ENCODE results near the gene SLC16A9. TPM values are rescaled to one million over a fixed set of nuclear protein-coding genes. Genes with fewer than 3 reads are reported as not detected.

SLC16A9 gene
- total RNA-seq, 4 donors from 2014 or later, result 0.33 to 0.86 (median 0.45) TPM; not detected in 1

DNA sequence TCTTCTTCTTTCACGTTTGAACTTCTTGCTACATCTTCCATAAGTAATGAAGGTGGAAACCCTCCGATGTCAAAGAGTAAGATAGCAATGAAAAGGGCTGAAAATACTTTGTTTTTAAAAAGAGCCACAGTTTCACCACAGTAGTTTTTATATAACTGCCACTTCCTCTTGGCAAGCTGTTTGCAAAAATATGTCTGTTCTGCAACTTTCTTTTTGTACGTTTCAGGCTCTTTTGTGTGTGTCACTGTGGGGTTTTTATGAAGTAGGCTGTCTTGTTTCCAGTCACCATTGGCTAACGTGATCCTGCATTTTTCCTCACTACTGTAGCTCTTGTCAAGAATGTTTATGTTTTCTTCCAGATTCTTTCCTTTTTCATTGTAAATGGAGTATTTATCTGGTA lies 55.6 kb downstream of the SLC16A9 start:
- Histone ChIP-seq H3K4me3 (no peak overlapping the region), H3K27ac (replicated peaks in 1 of 4) (no peak overlapping the region), H3K9me3 (no peaks in the 10 kb centered on the region), H3K27me3 (no peaks in the 10 kb centered on the region), H3K4me1 (peaks cover 0 to 1% (median under 1%) of the 10 kb centered on the region in 4 donors), H3K36me3 (no peaks in the 10 kb centered on the region)
- intact Hi-C loops (cut with DNase I), result no loop called here
- no peak for DNase-seq (ENCODE audit: extremely low spot score)
- 65% methylated on average over 4 of the region's 4 CpGs for WGBS
- TF ChIP-seq POLR2A (IDR thresholded peaks at IDR 0.05; ENCODE audit: low read depth), result no peak
- TF ChIP-seq EP300 (IDR thresholded peaks at IDR 0.05), result no peak
- TF ChIP-seq POLR2AphosphoS5 (IDR thresholded peaks at IDR 0.05), result no peak
- TF ChIP-seq, protein P1, sequence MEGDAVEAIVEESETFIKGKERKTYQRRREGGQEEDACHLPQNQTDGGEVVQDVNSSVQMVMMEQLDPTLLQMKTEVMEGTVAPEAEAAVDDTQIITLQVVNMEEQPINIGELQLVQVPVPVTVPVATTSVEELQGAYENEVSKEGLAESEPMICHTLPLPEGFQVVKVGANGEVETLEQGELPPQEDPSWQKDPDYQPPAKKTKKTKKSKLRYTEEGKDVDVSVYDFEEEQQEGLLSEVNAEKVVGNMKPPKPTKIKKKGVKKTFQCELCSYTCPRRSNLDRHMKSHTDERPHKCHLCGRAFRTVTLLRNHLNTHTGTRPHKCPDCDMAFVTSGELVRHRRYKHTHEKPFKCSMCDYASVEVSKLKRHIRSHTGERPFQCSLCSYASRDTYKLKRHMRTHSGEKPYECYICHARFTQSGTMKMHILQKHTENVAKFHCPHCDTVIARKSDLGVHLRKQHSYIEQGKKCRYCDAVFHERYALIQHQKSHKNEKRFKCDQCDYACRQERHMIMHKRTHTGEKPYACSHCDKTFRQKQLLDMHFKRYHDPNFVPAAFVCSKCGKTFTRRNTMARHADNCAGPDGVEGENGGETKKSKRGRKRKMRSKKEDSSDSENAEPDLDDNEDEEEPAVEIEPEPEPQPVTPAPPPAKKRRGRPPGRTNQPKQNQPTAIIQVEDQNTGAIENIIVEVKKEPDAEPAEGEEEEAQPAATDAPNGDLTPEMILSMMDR (IDR thresholded peaks at IDR 0.05), result no peak

DNA sequence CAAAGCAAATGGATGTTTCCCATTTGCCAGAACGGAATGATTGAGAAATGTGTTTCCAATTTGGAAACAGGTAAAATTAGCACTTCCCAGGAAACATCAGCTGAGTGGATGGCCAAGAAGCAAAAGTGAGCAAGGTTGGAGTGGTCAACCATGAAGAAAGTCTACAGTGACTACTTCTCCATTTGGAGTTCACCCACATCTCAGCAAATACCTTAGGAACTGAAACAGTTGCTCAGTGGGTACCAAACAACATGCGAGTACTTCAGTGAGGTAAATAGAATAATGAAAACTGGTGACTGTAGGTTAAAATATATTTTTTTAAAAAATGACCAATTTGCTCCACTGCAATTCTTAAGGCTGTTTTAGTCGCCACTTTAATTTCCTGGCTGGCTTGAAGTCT lies 57.7 kb downstream of the SLC16A9 start:
- Histone ChIP-seq H3K9me3 (no peaks in the 10 kb centered on the region), H3K27ac (replicated peaks in 1 of 4) (no peak overlapping the region), H3K4me3 (no peak overlapping the region), H3K27me3 (no peaks in the 10 kb centered on the region), H3K36me3 (no peaks in the 10 kb centered on the region), H3K4me1 (peaks cover 0 to 8% (median 3%) of the 10 kb centered on the region in 4 donors)
- 90% methylated on average over 3 of the region's 3 CpGs for WGBS
- no peak for DNase-seq (ENCODE audit: extremely low spot score)
- intact Hi-C loops (cut with DNase I), result no loop called here
- no peak for TF ChIP-seq EP300 (IDR thresholded peaks at IDR 0.05)
- TF ChIP-seq POLR2A (IDR thresholded peaks at IDR 0.05; ENCODE audit: low read depth), result no peak
- TF ChIP-seq, protein P1 (IDR thresholded peaks at IDR 0.05), result no peak
- TF ChIP-seq POLR2AphosphoS5 (IDR thresholded peaks at IDR 0.05), result no peak

DNA sequence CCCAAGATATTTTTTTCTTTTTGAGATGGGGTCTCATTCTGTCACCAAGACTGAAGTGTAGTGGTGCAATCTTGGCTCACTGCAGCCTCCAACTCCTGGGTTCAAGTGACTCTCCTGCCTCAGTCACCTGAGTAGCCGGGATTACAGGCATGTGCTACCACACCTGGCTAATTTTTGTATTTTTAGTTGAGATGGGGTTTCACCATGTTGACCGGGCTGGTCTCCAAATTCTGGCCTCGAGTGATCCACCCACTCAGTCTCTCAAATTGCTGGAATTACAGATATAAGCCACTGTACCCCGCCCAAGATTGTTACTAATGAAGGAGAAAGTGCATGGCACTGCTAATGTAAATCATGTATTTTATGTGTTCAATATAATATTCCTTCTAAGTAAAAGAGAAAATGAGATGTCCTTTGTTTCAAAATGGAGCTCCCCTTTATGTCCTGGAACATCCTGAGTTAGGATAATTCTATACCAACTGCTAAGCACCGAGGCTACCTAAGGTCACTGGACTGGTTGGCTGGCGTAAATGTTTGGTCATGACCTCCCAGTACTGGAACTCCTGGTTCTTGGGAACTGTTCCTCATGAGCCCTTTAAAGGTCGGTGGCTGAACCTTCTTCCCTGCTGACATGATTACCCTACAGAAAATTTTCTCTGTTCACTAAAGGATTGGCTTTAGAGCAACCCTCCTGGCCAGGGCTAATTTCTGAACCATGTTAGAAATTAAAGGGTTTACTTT lies 59.9 kb downstream of the SLC16A9 start:
- peaks cover 0 to 8% (median 3%) of the 10 kb centered on the region in 4 donors for H3K4me1 ChIP-seq
- no peak overlapping the region for H3K4me3 ChIP-seq
- peaks cover 0 to 12% (median 2%) of the 10 kb centered on the region in 4 donors for H3K9me3 ChIP-seq
- intact Hi-C loops (cut with DNase I), result no loop called here
- DNase-seq (ENCODE audit: extremely low spot score), result no peak
- H3K27ac ChIP-seq (replicated peaks in 1 of 4), result no peak overlapping the region
- no peaks in the 10 kb centered on the region for H3K36me3 ChIP-seq
- no peaks in the 10 kb centered on the region for H3K27me3 ChIP-seq
- no peak for TF ChIP-seq POLR2AphosphoS5 (IDR thresholded peaks at IDR 0.05)
- no peak for TF ChIP-seq EP300 (IDR thresholded peaks at IDR 0.05)
- no peak for TF ChIP-seq POLR2A (IDR thresholded peaks at IDR 0.05; ENCODE audit: low read depth)
- TF ChIP-seq, protein P1 (IDR thresholded peaks at IDR 0.05), result no peak
- WGBS, result 90% methylated on average over 7 of the region's 7 CpGs

DNA sequence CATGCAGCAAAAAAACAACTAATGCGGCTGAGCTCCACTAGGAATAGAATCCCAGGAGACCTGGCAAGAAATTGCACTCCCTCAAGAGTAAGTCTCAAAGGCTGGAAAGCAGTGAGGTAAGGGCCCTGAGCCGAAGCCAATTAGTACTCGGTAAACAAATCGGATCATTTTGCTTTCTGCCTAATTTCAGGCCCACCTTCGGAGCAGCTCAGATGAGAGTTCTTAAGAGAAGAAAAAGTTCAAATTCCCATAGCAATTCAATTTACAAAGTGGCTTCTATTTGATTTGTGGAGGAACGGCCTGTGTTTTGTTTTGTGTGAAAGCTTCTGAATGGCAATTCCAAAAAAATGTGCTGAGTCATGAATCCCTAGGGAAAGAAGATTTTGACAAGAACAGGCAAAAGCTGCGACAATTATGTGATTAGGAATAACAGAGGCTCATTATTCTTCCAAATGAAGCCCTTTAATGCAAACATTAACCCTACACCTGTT lies 60.9 kb downstream of the SLC16A9 start:
- 52% methylated on average over 7 of the region's 7 CpGs for WGBS
- peaks cover 0 to 16% (median 4%) of the 10 kb centered on the region in 4 donors for H3K9me3 ChIP-seq
- no peak overlapping the region for H3K4me3 ChIP-seq
- H3K36me3 ChIP-seq, result no peaks in the 10 kb centered on the region
- TF ChIP-seq, protein P1 (IDR thresholded peaks at IDR 0.05), result no peak
- no peak for TF ChIP-seq POLR2AphosphoS5 (IDR thresholded peaks at IDR 0.05)
- no peak for TF ChIP-seq EP300 (IDR thresholded peaks at IDR 0.05)
- TF ChIP-seq POLR2A (IDR thresholded peaks at IDR 0.05; ENCODE audit: low read depth), result no peak
- peaks cover 0 to 8% (median 3%) of the 10 kb centered on the region in 4 donors for H3K4me1 ChIP-seq
- no peak for DNase-seq (ENCODE audit: extremely low spot score)
- no peaks in the 10 kb centered on the region for H3K27me3 ChIP-seq
- H3K27ac ChIP-seq (replicated peaks in 1 of 4), result no peak overlapping the region
- intact Hi-C loops (cut with DNase I), result no loop called here

Data from esophagus muscularis mucosa (tissue), 4 donors.